LNCaP clone FGC (cell line): ENCODE data around the gene POLR2H.
A peak's percentile ranks its signal among the peaks of the same experiment; 100 is the strongest.
"Not testable (repeated sequence)": the region's sequence is repeated elsewhere in the genome, so short reads cannot be mapped to it uniquely, and the experiment has no call there.

Experiments
- DNase-seq: peaks from one replicate; pipeline ENCODE4 v3.0.0-alpha.2; 2011; ENCODE audit warnings: low read depth
- H3K4me3 ChIP-seq: 2 replicates; pipeline ENCODE4 v1.5.1; 2011; ENCODE audit warnings: mild to moderate bottlenecking, low read depth, low read length, control low read depth
- TF ChIP-seq, protein P1 (sequence below): IDR thresholded peaks from 2 replicates; pipeline ENCODE4 v1.5.1; 2012; ENCODE audit warnings: mild to moderate bottlenecking; ENCODE audit not compliant: control insufficient read depth, insufficient read depth; ENCODE audit errors: extremely low read depth

Gene POLR2H

DNA sequence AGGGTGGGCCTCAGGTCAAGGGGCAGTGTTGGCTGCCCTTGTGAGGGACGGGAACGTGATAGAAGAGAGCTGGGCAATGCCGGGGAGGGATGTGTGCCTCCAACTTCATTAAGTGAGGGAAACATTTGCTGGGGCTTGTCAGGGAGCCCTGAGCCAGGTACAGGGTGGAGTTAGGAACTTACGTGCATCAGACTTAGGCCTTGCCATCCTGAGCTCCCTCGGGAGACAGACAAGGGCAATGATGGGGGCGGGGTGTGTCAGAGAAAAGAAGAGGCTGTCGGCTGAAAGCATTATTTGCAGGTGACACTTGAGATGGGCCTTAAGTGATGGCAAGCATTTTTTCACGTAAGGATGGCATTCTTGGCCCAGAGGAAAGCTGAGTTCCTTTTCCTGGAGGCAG, 22.5 kb upstream of the POLR2H start:
- TF ChIP-seq, protein P1, sequence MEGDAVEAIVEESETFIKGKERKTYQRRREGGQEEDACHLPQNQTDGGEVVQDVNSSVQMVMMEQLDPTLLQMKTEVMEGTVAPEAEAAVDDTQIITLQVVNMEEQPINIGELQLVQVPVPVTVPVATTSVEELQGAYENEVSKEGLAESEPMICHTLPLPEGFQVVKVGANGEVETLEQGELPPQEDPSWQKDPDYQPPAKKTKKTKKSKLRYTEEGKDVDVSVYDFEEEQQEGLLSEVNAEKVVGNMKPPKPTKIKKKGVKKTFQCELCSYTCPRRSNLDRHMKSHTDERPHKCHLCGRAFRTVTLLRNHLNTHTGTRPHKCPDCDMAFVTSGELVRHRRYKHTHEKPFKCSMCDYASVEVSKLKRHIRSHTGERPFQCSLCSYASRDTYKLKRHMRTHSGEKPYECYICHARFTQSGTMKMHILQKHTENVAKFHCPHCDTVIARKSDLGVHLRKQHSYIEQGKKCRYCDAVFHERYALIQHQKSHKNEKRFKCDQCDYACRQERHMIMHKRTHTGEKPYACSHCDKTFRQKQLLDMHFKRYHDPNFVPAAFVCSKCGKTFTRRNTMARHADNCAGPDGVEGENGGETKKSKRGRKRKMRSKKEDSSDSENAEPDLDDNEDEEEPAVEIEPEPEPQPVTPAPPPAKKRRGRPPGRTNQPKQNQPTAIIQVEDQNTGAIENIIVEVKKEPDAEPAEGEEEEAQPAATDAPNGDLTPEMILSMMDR, result no peak
- DNase-seq, result no peak
- H3K4me3 ChIP-seq, result no peak overlapping the region

GRCh38 chr3:184339451-184340135, 21.9 kb upstream of the POLR2H start:
- H3K4me3 ChIP-seq, DNase-seq: not testable (repeated sequence)

GRCh38 chr3:184341925-184342324, 19.6 kb upstream of the POLR2H start:
- TF ChIP-seq, protein P1, result no peak
- no peak for DNase-seq
- H3K4me3 ChIP-seq, result no peak overlapping the region

DNA sequence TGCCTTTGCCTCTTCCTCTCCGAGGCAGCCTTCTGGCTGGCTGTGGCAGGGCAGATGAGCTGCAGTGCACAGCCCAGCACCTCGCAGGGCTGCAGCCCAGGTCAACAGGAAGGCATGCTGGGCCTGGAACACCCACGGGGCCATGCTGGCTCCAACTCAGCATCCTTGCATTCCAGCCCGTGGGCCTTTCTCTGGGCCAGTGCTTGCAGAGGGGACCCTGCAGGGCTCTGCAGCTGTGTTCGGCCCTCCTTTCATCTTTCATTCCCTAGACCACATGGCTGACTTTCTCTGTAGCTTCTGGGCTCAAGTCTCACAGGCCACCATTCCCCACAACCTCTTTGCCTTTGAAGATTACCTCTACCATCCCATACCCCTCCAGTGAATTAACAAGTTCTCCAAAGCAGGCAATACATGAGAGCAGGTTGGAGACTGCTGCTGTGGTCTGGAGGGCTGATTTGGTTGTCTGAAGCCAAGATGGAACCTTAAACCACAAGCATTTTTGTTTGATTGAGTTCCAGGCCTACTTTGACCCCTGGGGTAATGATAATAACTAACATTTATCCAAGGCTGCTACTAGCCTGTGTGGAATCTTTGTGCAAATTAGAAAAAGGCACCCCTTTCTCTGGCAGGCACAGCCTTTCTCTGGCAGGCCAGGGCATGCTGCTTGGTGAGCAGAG, 18.2 kb upstream of the POLR2H start:
- DNase-seq, result no peak
- no peak overlapping the region for H3K4me3 ChIP-seq
- TF ChIP-seq, protein P1, result no peak

DNA sequence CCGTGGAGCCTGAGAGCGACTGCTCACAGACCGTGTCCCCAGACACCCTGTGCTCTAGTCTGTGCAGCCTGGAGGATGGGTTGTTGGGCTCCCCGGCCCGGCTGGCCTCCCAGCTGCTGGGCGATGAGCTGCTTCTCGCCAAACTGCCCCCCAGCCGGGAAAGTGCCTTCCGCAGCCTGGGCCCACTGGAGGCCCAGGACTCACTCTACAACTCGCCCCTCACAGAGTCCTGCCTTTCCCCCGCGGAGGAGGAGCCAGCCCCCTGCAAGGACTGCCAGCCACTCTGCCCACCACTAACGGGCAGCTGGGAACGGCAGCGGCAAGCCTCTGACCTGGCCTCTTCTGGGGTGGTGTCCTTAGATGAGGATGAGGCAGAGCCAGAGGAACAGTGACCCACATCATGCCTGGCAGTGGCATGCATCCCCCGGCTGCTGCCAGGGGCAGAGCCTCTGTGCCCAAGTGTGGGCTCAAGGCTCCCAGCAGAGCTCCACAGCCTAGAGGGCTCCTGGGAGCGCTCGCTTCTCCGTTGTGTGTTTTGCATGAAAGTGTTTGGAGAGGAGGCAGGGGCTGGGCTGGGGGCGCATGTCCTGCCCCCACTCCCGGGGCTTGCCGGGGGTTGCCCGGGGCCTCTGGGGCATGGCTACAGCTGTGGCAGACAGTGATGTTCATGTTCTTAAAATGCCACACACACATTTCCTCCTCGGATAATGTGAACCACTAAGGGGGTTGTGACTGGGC, 16.8 kb upstream of the POLR2H start:
- no peak for DNase-seq
- no peak overlapping the region for H3K4me3 ChIP-seq
- TF ChIP-seq, protein P1, result no peak

- peak; percentile 85 for DNase-seq
- TF ChIP-seq, protein P1, result peak; percentile 62
- H3K4me3 ChIP-seq, result no peak overlapping the region
These were observed 16.0 kb upstream of the POLR2H start for GRCh38 chr3:184345317-184346144.
